NCI-H345 treated with DMSO at 0.1 percent for 48 hours (cell line): Measurements from ENCODE around the gene OGFR.

Experiments
- DNase-seq: peaks from one replicate; lab custom pipeline; 2025; ENCODE audit not compliant: unreplicated experiment; lab: John Stamatoyannopoulos, UW

OGFR gene

DNA sequence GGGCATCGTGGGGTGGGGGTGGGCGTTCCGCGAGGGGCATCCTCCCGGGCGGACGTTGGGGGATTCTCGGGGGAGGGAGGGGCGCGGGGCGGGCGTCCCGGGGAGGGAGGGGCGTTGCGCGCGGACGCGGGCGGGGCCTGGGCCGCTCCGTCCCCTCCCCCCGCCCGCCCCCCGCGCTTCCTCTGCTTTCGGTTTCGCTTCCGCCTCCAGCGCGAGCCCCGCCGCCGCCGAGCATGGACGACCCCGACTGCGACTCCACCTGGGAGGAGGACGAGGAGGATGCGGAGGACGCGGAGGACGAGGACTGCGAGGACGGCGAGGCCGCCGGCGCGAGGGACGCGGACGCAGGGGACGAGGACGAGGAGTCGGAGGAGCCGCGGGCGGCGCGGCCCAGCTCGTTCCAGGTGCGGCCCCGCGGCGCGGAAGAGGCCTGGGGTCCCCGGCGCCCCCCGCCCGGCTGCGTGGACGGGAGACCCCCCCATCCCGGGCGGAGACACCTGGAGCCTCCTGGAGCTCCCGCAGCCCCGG, at the start of gene OGFR:
OGFR (plus strand) TSS at position 209 of the 528 bp plus-strand sequence; CDS start at position 234, 25 bp downstream.
- DNase-seq = no peak

GRCh38 chr20:62754991-62755356, 49.7 kb upstream of the OGFR start:
- DNase-seq = no peak

GRCh38 chr20:62755817-62756724, 48.6 kb upstream of the OGFR start:
- DNase-seq = no peak

GRCh38 chr20:62758226-62758912, 46.3 kb upstream of the OGFR start:
- no peak for DNase-seq

GRCh38 chr20:62759981-62760431, 44.6 kb upstream of the OGFR start:
- no peak for DNase-seq

GRCh38 chr20:62760471-62760855, 44.2 kb upstream of the OGFR start:
- DNase-seq = no peak

GRCh38 chr20:62760856-62761758, 43.5 kb upstream of the OGFR start:
- DNase-seq = no peak

DNA sequence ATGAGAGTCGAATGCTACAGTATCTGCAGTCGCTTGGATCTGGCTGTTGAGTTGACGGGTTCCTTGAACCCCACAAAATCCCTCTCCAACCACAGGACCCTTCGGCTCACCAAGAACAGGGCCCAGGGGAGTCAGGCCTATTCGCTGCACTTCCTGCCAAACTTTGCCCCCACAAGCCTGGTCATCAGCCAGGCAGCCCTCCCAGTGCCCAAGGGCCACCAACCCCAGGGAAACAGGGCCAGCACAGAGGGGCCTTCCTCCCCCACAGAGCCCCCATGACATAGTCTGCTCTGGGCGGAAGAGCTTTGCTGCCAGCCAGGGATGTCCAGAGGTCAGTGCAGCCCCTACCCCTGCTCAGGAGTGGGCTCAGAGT, 42.9 kb upstream of the OGFR start:
- no peak for DNase-seq

DNA sequence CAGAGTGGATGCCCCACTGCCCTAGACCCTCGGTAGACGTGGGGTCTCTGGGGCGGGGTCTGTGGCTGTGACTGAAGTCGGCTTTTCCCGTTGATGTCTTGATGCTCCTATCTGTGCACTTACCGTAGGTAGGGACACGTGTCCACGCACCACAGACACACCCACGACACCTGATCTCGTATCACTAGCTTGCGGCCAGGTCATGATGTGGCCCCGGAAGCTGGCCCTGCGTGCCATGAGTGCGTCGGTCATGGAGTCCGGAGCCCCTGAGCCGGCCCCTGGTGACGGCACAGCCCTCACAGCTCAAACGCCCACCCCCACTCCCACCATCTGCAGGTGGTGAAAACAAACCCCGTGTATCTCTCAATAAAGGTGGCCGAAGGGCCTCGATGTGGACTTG, 42.3 kb upstream of the OGFR start:
- DNase-seq = no peak

- DNase-seq = no peak
These were observed 41.8 kb upstream of the OGFR start for GRCh38 chr20:62762801-62763368.

DNA sequence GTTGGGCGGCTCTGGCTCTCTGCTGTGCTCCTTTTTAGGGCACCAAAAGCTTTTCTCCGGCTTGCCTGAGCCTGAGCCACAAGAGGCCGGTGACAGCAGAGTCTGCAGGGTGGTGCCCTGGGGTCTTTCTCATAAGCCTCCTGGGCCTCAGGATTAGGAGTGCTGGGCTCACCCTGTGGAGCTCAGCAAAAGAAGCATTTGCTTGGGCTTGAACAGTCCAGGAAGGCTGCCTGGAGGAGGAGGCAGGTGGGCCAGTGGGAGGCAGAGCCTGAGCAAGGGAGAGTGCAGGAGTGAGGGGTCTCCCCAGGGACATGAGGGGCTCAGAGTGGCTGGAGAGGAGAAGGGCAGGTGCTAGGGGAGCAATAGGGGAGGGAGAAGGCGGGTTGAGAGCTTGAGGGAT, 41.2 kb upstream of the OGFR start:
- no peak for DNase-seq

- no peak for DNase-seq
These were observed 40.3 kb upstream of the OGFR start for GRCh38 chr20:62764156-62764935.

GRCh38 chr20:62765021-62765420, 39.6 kb upstream of the OGFR start:
- no peak for DNase-seq

DNA sequence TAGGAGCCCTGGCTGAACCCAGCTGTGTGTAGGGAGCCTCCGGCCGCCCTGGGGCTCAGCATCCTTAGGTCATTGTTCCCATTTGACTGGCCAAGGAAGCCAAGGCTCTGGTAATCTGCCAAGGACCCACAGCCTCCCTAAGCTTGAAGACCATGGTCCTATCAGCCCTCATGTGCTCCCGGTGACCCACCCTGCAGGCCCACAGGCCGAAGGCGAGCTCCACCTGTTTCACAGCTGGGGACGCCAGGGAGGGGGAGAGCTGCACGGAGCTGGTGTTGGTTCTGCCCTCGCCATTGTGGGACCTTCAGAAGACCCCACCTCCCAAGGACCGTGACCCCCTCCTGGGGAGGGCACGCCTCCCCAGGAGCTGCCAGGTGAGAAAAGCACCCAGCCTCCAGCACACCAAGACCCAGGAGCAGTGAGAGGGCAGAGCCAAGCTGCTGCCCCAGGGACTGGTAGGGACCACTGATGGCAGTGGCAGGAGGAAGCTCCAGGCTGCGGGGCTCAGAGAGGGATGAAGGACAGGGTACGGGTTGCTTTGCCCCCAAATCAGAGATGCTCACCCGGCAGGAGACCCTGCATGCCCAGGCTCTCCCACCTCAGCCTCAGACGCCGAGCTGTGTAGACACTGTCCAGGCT, 39.1 kb upstream of the OGFR start:
- no peak for DNase-seq

- no peak for DNase-seq
These were observed 38.6 kb upstream of the OGFR start for GRCh38 chr20:62766071-62766450.

GRCh38 chr20:62766716-62767115, 37.9 kb upstream of the OGFR start:
- DNase-seq = peak; percentile 48

GRCh38 chr20:62768234-62768546, 36.4 kb upstream of the OGFR start:
- DNase-seq = no peak

GRCh38 chr20:62768551-62769287, 35.9 kb upstream of the OGFR start:
- DNase-seq = no peak
